ENCODE measurements around the gene KCTD18.

- TF ChIP-seq CTCF (IDR thresholded peaks at IDR 0.05; ENCODE audit: low read depth, low read length, poor library complexity, severe bottlenecking) (no peak), EZH2phosphoT487 (IDR thresholded peaks at IDR 0.05; ENCODE audit: borderline replicate concordance, low read length) (no peak)
Observed at GRCh38 chr2:200523158-200523557, 13.3 kb upstream of the KCTD18 start.

All from DOHH2 (cell line).